HG03439 (cell line): ENCODE results near the gene FYB2.

Experiments used
- ATAC-seq: cut with Tn5 transposase; IDR thresholded peaks from one replicate; pipeline ENCODE4 v1.9.1; 2021; ENCODE audit warnings: mild to moderate bottlenecking, moderate library complexity; ENCODE audit not compliant: unreplicated experiment

FYB2 gene

DNA sequence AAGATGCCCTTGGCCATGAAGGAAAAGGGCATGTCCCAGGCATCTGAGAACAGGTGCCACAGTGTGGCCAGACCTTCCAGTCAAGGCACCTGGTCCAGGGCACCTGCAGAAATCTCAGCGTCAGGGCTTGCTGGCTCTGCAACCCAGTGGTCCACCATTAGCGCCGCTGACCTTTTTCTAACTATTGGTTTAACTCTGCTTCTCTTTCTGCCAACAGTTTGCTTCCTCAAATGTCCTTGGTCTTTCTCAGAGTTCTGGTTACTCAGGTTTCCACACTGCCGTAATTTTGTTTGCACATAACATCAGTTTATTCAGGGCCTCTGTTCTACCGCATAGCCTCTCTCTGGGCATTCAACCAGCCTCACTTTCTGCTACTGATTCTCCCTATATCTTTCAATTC lies 16.5 kb upstream of the FYB2 start:
- no peak for ATAC-seq

DNA sequence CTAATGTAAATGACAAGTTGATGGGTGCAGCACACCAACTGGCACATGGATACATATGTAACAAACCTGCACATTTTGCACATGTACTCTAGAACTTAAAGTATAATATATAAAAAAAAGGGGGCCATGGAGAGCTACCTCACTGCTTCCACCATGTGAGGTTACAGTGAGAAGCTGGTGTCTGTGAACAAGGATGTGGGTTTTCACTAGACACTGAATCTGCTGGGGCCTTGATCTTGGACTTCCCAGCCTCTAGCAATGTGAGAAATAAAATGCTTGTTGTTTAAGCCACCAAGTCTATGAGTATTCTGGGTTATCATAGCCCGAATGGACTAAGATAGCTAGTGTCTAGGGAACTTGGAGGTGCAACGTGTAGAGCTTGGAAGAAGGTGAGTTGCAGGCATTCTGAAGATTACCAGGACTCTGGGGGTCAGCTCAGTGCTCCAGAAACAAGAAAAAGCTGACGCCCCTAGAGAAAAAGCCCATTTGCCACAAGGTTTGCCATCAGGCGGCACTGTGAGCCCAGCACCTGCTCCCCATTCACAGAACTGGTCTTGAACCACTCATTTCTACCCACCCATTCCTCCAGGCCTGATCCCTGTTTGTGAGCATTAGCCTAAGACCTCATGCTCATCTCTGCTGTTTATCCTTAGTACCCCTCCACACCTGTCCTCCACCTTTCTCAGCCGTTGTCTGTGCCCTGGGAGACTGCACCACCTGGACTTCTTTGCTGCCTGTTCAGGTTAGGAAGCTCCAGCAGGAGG lies 15.1 kb upstream of the FYB2 start:
- ATAC-seq, result no peak

DNA sequence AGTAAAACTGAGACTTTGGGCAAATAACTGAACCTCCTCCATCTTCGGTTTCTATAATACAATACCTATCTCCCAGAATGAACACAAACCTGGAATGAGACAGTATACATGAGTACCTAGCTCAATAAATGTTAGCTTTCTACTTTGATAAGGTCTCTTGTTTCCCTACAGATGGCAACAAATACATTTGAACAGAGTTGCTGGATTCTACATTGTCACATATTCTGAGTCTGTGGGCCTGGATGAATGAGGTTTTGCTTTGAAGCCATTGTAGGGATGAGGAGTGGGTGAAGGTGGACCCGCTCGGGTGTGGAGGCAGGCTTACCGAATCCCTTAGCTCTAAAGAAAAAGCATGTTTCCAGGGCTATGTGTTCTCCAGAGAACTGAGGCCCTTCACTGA lies 13.9 kb upstream of the FYB2 start:
- no peak for ATAC-seq

DNA sequence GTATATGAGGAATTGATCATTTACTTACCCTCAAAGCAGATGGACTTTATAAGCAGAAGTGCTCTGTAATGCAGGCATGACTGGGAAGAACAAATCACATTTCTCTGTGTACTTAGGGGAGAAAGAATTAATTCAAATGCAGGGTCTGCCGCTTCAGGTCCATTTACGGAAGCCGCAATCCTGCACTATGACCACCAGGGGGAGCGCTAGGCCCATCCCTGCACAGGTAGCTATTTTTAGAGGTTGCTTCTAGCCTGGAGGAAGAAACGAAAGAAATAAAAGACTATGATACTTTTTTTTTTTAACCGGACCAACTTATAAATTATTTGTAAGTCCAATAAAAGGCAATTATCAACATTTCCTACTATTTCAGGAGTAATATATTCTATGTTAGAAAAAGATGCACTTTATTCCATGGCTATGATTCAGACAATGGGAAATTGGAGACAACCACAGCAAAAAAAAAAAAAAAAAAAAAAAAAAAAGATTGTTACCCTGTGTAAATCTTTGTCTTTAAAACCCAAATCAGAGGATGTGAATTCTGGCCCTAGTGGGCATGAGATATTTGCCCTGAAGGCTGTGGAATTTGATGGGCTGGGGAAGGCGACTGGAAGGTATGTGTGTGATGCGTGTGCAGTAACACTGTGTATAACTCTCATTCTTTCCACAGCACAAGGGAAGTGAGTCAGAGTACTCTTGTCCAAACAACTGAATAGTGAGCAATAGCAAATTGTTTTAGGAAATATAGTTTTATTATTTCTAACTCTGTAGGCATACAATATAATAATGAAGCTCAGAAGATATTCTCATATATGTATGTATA lies 12.9 kb upstream of the FYB2 start:
- ATAC-seq, result peak; percentile 64

DNA sequence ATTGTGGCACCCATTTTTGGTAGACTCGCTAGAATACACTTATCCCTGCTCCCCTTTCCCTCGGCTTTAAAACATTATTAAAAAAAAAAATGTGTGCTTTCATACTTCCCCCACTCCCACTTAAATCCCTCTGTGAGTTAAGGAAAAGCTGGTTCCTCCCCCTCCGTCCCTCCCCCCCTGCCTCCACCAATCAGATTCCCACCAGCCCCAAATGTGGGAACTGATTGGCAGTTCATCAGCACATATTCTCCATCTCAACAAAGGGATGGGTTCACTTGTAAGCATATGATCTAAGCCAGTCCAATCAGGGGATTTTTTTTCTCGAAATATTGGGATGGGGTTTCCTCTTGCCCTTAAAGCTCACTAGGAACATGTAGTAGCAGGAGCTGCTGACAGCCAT lies 10.8 kb upstream of the FYB2 start:
- no peak for ATAC-seq

DNA sequence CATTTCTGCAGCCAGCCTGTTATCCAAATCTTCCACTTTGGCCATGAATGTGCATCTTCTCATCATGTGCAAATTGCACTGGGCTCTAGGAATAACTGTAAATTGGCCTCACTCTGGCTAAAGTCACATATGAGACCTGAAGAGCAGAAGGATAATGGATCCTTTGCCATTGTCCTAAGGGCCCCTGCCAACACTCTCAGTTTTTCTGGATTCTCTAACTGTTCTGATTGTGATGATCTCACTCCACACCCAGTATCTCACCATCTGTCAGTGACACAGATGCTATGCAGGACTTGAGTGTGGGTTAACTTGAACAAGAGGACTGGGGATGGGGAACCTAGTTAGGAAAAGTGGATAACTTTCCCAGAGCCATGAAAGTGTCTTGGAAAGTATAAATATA lies 8.5 kb upstream of the FYB2 start:
- no peak for ATAC-seq

DNA sequence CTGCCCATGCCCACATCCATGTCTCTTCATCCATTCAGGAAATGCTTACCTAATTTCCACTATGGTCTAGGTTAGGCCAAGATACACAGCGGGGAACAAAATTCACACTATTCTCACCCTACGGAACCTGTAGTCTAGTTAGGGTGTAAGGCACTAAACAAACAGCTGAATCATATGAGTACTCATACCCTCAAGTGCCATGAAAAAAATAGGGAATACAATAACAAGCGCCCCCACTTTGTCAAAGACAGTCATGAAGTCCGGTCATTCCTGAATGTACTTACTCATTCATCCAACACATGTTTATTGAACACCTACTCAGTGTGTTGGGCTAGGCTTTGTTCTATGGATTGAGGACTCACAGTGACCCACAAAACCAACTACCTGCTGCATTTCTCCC lies 6.2 kb upstream of the FYB2 start:
- ATAC-seq, result no peak

DNA sequence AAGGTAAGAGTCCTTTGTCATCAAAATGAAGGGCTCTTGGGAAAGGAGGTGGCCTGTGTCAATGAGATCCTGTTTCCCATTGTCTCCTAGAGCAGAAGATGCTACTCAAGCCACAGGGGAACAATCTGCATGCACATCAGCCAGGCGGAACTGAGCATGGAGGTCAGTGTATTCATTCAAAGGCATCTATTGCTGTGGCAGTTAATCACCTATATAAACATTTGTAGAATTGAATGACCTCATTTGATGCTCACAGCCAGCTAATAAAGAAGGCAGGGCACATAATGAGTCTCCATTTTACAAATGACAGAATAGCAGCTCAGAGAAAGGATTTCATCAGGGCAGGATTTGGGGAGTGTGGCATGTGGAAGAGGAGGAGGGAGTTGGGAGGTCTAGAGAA lies 5.7 kb upstream of the FYB2 start:
- no peak for ATAC-seq

DNA sequence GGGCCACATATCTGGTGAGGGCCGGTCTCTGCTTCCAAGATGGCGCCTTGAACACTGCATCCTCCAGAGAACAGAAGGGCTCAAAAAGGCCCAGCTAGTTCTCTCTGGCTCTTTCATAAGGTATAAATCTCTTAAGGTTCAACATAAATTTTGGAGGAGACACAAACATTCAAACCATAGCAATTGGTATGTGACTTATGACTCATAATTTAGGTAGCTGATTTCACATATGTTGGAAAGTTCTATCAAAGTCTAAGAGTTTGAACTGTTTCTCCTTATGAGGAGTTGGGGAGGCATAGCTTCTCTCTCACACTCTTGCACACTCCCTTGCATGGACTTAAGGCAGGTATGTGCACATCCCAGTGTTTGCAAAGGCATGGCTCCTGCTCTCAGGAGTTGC lies 5.1 kb upstream of the FYB2 start:
- no peak for ATAC-seq

DNA sequence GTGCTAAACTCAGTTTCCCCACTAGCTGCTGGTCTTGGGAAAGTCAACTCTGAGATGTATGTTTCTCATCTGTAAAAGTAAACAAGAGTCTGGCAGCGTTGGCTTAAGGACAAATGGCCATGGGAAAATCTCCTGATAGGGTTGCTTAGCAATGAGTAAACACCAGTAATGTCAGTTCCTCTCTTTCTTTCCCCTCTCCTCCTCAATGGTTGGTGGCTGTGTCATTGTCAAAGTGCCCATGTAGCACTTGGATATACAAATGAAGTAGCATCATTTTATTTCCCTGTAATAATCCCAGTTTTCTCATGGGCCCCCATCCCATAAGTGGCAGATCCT lies 2.2 kb upstream of the FYB2 start:
- no peak for ATAC-seq

DNA sequence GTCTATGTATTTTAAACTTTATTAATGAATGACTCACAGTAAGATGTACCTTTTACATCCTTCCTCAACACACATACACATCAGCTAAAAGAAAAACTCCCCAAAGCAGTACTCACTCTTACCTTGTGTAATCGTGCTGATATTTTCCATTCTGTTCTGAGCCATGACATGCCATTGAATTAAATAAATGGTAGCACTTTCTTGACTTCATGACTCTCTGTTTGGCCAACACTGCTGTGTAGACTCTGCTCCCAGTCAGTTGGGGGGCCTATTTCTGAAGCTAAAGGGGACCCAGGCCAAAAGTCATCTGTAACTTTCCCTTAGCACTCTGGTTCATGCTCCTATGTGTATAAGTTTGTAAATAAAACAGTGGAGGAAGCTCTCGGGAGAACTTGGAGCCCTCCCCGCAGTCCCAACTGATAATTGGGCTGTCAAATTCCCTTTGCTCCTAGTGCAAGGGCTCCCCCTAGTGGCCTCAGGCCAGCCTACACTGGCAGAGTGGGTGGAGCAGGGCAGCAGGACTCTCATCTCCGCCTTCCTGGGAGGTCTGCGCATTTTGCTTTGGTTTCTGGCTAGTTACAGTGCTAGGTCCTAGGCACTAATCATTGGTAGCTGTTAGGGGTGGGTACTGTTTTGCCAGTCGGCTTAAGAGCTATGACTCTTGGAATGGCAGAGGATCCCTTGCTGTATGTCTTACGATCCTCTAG lies 1.7 kb upstream of the FYB2 start:
- peak; percentile 72 for ATAC-seq

DNA sequence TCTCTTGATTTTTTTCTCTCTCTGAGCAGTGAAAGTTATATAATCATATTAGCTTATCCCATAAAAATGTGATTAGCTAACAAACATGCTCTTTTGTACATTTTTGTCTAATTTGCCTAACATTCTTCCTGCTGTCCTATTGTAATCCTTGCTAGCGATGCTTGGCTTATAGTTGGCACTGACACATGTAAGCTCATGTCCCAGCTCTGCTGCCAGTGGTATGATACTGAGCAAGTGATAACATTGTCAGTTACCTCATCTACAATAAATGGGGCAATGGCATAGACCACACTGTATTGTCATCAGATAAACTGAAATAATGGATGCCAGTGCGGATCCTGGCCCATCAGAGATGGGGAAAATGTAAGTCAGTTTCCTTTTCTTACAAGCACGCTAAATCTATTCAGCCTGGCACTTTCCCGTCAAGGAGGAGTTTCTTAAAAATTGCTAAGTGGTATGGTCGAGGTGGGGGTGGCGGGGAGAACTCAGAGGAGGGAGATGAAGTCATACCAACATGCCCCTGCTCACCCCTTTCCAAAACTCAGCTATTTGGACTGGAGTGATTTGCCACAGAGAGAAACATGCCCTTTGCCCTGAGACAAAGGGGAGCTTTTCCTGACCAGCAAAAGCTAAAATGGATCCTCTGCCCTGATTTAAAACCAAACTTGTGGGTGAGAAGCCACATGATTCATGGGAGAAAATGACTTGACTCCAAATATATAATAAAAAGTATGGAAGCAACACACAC lies 1.3 kb downstream of the FYB2 start:
- ATAC-seq, result no peak

DNA sequence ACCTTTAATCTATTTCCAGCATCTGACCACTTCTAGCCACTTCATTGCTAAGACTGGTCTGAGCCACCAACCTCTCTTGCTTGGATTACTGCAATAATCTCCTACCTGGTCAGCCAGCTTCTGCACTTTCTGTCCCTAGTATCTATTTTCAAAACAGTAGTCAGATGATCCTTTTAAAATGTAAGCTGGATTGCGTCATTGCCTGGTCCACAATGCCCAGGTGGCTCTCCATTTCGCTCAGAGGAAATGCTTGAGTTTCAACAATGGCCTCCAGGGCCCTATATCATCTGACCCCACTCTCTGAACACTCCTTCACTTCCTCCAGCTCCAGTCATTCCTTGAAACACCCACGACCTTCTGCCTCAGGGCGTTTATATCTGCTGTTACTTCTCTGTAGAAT lies 2.3 kb downstream of the FYB2 start:
- no peak for ATAC-seq

DNA sequence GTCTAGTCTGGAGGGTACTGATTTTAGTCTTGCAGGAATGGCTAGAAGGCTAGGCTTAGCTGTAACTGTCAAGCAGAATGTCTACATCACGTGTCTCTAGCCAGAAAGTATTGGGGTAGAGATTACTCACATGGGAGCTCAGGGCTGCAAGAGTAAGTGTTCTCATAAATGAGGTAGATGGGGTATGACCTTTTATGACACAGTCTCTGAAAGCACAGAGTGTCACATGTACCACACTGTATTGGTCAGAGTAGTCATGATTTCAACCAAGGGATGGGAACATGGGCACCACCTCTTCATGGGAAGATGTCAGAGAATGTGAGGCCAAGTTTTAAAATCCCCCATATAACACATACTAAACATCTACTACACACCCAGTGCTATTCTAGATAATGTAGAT lies 2.9 kb downstream of the FYB2 start:
- ATAC-seq, result no peak

DNA sequence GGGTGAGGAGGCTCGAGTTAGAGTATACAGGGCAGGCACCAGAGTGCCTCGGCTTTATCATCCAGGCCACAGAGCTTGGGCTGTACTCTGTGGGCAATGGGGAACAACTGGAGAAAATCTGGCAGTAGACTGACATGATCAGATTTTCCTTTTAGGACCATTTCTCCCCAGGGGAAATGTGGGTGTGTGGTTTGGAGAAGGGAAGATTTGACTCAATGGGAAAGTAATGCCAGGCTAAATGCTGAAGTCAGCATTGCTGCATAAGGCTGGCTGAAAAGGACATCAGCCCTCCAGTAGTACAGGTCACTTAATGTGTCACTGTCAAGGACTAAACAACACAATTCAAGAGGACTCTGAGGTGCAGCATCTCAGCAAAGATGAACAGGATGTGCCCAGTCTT lies 5.0 kb downstream of the FYB2 start:
- ATAC-seq, result no peak

DNA sequence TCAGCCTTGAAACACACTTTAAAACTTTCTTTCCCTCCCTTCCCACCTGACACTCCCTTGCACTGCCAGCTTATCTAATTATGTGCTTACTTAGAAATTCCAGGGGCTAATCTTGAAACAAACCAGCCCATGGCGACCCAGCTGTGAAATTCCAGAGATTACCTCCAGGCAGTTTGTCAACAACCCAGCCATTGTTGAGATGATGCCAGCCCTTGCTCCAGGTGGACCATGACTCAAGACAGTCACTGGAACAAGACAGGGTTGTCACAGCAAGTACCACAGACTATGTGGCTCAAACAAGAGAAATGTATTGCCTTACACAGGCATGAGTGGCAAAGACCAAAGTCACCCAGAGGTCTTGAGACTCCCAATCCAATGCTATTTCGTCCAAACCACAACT lies 7.9 kb downstream of the FYB2 start:
- ATAC-seq, result no peak

DNA sequence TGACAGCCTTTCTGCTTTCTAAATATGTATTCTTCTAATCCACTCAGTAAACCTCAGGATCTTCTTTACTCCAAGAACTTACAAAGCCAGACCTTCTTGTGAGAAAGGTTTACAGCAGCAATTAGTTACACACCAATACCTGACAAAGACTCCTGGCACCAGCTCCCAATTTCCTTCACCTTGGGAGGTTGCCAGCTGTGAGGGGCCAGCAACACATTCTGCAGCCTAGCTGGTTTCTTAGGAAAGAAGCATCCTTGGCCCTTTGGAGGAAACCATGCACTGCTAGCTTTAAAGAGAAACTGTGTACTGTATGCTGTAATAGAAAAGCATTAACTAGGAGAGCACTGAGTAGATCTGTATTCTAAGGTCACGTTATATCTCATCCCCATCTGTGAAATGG lies 10.8 kb downstream of the FYB2 start:
- ATAC-seq, result no peak

DNA sequence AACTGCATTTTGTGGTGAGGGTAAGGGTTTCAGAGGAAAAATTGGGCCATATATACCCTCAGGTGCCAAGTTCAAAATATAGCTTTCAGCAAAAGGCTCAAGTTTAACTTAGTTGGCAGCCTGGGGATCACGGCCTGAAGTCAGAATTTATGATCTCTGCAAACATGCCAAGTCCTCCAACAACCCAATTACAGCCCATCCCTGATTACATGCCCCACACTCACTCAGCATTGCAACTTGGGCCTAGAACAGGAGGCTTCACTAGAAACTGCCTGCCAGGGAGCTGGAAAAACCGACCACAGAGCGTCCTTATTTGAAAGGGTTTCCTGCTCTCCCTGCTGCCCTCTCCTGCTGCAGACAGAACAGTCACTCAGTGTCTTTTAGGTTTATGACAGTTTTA lies 12.4 kb downstream of the FYB2 start:
- ATAC-seq, result no peak

DNA sequence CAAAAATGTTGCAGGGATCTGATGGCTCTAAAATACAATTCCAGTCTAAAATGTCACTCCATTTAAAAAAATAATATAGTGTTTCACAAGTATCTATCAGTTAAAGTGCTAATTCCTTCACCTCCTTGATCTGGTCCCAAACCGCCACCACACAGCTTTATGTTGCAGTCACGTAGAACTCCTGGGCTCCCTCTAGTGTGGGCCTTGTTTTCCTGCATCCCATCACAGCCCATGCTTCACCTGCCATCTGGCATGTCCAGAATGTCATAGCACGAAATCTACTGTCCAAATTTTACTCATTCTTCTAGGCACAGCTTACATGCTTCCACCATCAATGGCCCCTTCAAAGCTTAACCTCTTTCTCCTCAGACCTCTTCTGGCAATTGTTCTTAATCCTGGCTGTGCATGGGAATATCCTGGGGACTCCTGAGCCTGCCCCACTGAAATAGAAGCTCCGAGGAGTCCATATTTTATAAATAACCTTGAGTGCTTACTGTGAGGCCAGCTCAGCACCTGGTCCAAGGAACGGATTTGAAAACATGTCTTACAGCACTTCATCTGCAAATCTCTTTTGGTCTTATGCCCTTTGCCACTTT lies 15.5 kb downstream of the FYB2 start:
- peak; percentile 58 for ATAC-seq

DNA sequence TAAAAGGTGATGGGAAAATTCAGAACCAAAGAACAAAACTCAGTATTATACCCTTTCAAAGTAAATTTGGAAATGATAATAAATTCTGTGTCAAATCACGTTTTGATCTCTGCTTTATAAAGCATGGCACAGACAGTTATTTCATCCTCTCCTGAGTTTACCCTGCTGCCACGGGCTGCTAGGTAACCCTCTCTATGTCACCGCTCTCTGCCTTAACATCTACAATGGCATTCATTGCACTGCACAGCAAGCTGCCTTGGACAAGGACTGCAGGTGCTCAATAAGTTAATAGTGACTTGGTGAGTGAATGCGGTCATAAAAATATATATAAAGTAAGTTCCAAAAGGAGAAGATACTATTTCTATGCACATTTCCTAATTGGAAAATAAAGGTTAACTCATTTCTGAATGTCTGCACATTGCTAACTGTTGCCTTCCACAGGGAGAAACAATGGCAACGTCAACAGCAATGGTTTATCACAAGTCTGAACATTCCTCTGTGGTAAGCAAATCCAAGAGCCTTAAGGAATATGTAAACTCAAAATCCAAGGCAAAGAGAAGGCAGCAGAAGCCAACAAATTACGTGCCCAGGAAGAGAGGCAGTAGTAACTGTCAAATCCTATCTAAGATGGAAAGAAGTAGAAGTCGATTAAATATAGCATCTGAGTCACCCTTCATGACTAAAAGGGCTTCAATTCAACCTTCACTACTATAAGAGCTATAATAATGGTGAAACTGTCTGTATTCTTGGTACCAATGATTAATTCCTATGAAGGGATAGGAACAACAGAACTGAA lies 19.4 kb downstream of the FYB2 start:
- ATAC-seq, result no peak
